ENCODE data around the gene GAK. TPM values are rescaled to one million over a fixed set of nuclear protein-coding genes. Genes with fewer than 3 reads are reported as not detected.
"Not testable (repeated sequence)": the region's sequence is repeated elsewhere in the genome, so short reads cannot be mapped to it uniquely, and the experiment has no call there.

The GAK gene
- total RNA-seq, 1 experiment from 2014 or later: 86.6 TPM

DNA sequence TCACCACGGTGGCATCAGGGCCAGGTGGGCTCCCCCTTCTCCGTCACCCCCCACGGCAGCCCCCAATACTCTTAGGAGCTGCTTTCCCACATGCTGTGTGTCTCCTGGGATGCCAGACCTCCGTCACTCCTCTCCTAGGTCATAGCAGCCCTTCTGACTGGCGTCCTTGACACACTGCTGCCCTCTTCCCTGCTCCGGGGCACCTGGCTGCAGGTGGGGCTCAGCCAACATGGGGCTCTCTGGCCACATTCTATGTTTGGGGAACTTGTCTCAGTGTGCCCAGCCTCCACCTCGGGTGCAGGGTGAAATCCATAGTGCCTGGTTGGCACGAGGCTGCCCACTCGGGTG, 14.0 kb upstream of the GAK start:
- Histone ChIP-seq H3K4me3 (ENCODE audit: low read depth in 2 of 2, low read length in 2 of 2) (no peak overlapping the region), H3K36me3 (ENCODE audit: control insufficient read depth, insufficient read depth, low read length) (no peaks in the 10 kb centered on the region), H3K27me3 (ENCODE audit: control insufficient read depth, insufficient read depth, low read length) (no peaks in the 10 kb centered on the region), H3K4me1 (ENCODE audit: control insufficient read depth, insufficient read depth, low read length) (no peaks in the 10 kb centered on the region), H3K9me3 (ENCODE audit: control insufficient read depth, insufficient read depth, low read depth, low read length) (no peaks in the 10 kb centered on the region), H3K27ac (ENCODE audit: low read length) (no peak overlapping the region)
- DNase-seq (ENCODE audit: low read depth, low spot score) (no peak), ATAC-seq (no peak)
- ChIA-PET POLR2A (interaction anchor here (0.6 kb wide), 1 partner anchor 11 kb away, joined by 5 read pairs; no protein-coding TSS in a partner anchor), CTCF (no interaction called here)
- in situ Hi-C loops (cut with HindIII; ENCODE audit: low pct_unique_long_range_greater_than_20kb, low sequenced_read_pairs) (no loop called here), intact Hi-C loops (cut with micrococcal nuclease; ENCODE audit: unreplicated experiment) (no loop called here)
- no TSS peak for BruUV-seq (replicated peaks)
- no peak for TF ChIP-seq TCF7L2 (IDR thresholded peaks at IDR 0.05; ENCODE audit: low read depth, low read length)
- TF ChIP-seq, protein P1, sequence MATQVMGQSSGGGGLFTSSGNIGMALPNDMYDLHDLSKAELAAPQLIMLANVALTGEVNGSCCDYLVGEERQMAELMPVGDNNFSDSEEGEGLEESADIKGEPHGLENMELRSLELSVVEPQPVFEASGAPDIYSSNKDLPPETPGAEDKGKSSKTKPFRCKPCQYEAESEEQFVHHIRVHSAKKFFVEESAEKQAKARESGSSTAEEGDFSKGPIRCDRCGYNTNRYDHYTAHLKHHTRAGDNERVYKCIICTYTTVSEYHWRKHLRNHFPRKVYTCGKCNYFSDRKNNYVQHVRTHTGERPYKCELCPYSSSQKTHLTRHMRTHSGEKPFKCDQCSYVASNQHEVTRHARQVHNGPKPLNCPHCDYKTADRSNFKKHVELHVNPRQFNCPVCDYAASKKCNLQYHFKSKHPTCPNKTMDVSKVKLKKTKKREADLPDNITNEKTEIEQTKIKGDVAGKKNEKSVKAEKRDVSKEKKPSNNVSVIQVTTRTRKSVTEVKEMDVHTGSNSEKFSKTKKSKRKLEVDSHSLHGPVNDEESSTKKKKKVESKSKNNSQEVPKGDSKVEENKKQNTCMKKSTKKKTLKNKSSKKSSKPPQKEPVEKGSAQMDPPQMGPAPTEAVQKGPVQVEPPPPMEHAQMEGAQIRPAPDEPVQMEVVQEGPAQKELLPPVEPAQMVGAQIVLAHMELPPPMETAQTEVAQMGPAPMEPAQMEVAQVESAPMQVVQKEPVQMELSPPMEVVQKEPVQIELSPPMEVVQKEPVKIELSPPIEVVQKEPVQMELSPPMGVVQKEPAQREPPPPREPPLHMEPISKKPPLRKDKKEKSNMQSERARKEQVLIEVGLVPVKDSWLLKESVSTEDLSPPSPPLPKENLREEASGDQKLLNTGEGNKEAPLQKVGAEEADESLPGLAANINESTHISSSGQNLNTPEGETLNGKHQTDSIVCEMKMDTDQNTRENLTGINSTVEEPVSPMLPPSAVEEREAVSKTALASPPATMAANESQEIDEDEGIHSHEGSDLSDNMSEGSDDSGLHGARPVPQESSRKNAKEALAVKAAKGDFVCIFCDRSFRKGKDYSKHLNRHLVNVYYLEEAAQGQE (IDR thresholded peaks at IDR 0.05; ENCODE audit: insufficient read depth in 1 of 2, low read depth in 2 of 2, low read length in 1 of 2): no peak
- TF ChIP-seq, protein P2, sequence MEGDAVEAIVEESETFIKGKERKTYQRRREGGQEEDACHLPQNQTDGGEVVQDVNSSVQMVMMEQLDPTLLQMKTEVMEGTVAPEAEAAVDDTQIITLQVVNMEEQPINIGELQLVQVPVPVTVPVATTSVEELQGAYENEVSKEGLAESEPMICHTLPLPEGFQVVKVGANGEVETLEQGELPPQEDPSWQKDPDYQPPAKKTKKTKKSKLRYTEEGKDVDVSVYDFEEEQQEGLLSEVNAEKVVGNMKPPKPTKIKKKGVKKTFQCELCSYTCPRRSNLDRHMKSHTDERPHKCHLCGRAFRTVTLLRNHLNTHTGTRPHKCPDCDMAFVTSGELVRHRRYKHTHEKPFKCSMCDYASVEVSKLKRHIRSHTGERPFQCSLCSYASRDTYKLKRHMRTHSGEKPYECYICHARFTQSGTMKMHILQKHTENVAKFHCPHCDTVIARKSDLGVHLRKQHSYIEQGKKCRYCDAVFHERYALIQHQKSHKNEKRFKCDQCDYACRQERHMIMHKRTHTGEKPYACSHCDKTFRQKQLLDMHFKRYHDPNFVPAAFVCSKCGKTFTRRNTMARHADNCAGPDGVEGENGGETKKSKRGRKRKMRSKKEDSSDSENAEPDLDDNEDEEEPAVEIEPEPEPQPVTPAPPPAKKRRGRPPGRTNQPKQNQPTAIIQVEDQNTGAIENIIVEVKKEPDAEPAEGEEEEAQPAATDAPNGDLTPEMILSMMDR (IDR thresholded peaks at IDR 0.05): no peak

DNA sequence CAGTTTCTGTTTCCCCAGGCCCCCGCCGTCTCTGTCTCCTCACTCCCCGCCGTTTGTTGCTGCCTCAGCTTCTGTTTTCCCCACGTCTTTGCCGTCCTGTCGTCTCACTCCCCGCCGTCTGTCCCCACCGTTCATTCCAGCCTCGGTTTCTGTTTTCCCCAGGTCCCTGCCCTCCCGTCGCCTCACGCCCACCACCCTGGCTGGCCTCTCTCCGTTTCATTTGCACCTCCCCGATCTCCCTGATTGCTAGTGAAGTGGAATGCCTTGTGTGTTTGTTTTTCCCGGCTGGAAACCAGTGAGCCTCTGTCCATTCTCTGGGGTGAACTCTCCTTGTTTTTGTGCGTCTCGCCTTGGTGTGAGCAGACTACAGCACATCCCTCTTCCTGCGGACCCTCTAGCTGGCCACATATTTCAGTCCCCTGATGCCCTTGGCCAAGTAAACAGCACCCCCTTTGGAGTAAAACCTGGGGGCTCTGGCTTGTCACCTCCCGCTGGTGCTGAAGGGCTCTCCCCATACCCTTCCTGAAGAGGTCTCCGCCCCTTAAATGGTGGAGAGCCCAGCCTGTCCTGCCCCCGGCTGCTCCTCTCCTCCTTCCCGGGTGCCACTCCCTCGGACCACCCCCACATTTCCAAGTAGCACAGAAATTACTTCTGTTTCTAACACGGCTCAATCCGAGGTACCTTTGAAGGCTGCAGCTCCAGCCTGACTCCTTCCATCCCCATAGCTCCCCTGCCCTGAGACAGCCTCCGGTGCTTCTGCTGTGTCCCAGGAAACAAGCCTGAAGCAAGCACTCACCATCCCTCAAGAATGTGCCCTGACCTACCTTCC, 13.4 kb upstream of the GAK start:
- TF ChIP-seq POLR2AphosphoS5 (IDR thresholded peaks at IDR 0.05; ENCODE audit: low read depth, low read length) (no peak), TCF7L2 (IDR thresholded peaks at IDR 0.05; ENCODE audit: low read depth, low read length) (no peak), SIN3A (IDR thresholded peaks at IDR 0.05; ENCODE audit: borderline replicate concordance, insufficient read depth, low read depth, low read length) (no peak)
- TF ChIP-seq, protein P2 (IDR thresholded peaks at IDR 0.05): no peak
- TF ChIP-seq, protein P1 (IDR thresholded peaks at IDR 0.05; ENCODE audit: insufficient read depth in 1 of 2, low read depth in 2 of 2, low read length in 1 of 2): no peak
- no peak for ATAC-seq
- BruUV-seq (replicated peaks): no TSS peak
- Histone ChIP-seq H3K4me3 (ENCODE audit: low read depth in 2 of 2, low read length in 2 of 2) (no peak overlapping the region), H3K9me3 (ENCODE audit: control insufficient read depth, insufficient read depth, low read depth, low read length) (no peaks in the 10 kb centered on the region), H3K27me3 (ENCODE audit: control insufficient read depth, insufficient read depth, low read length) (no peaks in the 10 kb centered on the region), H3K27ac (ENCODE audit: low read length) (no peak overlapping the region), H3K36me3 (ENCODE audit: control insufficient read depth, insufficient read depth, low read length) (no peaks in the 10 kb centered on the region), H3K4me1 (ENCODE audit: control insufficient read depth, insufficient read depth, low read length) (no peaks in the 10 kb centered on the region)
- POLR2A ChIA-PET: interaction anchor here (0.6 kb wide), 1 partner anchor 12 kb away, joined by 5 read pairs; no protein-coding TSS in a partner anchor
- CTCF ChIA-PET: no interaction called here
- in situ Hi-C loops (cut with HindIII; ENCODE audit: low pct_unique_long_range_greater_than_20kb, low sequenced_read_pairs) (no loop called here), intact Hi-C loops (cut with micrococcal nuclease; ENCODE audit: unreplicated experiment) (no loop called here)
- DNase-seq (ENCODE audit: low read depth, low spot score): no peak

DNA sequence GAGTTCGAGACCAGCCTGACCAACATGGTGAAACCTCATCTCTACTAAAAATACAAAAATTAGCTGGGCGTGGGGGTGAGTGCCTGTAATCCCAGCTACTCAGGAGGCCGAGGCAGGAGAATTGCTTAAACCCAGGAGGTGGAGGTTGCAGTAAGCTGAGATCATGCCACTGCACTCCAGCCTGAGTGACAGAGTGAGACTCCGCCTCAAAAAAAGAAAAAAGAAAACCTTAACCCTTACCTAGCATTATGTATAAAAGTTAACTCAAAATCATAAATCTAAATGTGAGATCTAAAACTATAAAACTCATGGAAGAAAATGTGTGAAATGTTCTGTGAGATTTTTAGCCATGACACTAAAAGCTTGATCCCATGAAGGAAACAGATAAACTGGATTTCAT, 7.4 kb upstream of the GAK start:
- H3K36me3 ChIP-seq (ENCODE audit: control insufficient read depth, insufficient read depth, low read length); H3K9me3 ChIP-seq (ENCODE audit: control insufficient read depth, insufficient read depth, low read depth, low read length); POLR2A ChIA-PET; H3K4me1 ChIP-seq (ENCODE audit: control insufficient read depth, insufficient read depth, low read length); H3K27ac ChIP-seq (ENCODE audit: low read length); intact Hi-C loops (cut with micrococcal nuclease; ENCODE audit: unreplicated experiment); H3K4me3 ChIP-seq (ENCODE audit: low read depth in 2 of 2, low read length in 2 of 2); ATAC-seq; DNase-seq (ENCODE audit: low read depth, low spot score); CTCF ChIA-PET; H3K27me3 ChIP-seq (ENCODE audit: control insufficient read depth, insufficient read depth, low read length); BruUV-seq (replicated peaks); in situ Hi-C loops (cut with HindIII; ENCODE audit: low pct_unique_long_range_greater_than_20kb, low sequenced_read_pairs): not testable (repeated sequence)

All from Panc1 (cell line).